NCI-H1105 treated with DMSO at 0.1 percent for 48 hours (cell line): ENCODE results near the gene FAM83G.

Source experiments
- DNase-seq: peaks from one replicate; lab custom pipeline; 2025; lab: John Stamatoyannopoulos, UW

Gene FAM83G

DNA sequence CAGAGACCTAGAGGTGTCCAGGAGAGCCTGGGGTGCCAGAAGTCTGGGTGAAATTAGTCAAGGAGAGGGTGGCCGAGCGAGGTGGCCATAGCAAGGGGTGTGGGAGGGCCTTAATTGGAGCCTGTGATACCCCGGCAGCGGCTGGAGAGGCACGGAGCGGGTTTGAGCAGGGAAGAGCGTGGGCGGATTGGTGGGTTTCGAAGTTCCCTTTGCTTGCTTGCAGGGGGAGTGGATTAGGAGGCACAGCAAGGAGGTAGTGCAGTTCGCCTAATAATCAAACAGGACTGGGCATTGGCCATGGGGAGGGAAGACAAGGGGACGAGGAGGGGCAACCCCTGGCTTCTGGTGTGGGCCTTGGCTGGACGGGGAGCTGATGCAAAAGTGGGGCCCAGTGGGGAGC lies 5.4 kb upstream of the FAM83G start:
- DNase-seq: no peak

DNA sequence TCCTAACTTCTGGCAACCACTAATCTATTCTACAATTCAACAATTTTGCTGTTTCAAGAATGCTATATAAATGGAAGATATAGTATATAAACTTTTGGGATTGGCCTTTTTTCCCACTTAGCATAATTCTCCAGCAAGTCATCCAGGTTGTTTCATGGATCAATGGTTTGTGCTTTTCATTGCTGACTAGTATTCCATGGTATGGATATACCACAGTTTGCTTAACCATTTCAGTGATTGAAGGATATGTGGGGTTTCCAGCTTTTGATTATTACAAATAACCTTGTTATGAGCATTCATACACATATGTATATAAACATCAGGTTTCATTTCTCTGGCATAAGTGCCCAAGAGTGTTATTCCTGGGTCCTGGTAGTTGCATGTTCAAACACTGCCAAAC lies 2.1 kb upstream of the FAM83G start:
- DNase-seq: no peak

DNA sequence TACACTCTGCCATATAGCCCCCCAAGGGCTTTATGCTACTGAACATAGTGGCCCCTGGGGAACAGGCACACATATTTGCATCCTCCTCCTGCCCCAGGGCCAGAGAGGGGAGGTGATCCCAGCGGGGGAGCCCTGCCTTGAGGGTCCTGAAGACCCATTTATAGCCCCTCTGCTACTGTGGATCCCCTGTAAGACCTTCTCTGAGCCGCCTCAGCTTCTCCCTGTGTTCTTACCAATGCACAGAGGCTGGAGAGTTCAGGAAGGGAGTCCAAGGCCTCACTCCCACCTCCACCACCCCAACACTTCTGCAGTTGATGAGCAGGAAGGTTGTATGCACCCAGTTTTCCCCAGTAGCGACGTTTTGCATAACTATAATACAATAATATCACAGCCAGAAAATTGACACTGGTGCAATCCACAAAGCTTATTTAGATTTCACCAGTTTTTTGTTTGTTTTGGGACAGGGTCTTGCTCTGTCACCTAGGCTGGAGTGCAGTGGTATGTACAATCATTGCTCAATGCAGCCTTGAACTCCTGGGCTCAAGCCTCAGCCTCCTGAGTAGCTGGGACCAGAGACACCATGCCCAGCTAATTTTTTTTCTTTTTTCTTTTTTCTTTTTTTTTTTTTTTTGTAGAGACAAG lies 1.3 kb upstream of the FAM83G start:
- no peak for DNase-seq

DNA sequence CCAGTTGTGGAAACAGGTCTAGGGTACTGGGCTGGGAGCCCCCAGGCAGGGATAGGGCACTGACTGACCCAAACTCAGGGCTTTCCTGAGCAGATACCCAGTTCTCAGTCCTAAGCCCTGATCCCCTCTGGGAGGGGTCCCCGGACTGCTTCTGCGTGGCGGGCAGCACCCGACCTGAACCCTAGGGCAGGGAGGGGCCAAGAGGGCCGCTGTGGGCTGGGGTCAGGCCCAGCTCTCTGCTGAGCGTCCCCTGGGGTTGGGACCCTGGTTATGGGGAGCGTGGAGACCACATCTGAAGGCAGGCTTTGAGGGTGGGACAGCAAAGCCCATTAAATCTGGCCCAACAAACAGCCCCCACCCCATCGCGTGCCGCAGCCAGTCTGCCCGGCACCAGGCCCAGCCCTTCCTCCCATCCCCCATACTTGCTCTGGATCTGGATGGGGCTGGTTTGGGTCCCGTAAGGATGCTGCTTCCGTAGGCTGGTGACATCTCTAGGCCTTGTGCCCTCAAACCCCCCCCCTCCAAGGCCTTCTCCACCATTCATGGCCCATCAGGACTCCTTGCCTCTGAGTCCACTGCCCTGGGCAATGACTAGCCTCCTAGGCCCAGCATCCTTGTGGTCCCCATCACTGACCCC lies 691 bp upstream of the FAM83G start:
- no peak for DNase-seq

DNA sequence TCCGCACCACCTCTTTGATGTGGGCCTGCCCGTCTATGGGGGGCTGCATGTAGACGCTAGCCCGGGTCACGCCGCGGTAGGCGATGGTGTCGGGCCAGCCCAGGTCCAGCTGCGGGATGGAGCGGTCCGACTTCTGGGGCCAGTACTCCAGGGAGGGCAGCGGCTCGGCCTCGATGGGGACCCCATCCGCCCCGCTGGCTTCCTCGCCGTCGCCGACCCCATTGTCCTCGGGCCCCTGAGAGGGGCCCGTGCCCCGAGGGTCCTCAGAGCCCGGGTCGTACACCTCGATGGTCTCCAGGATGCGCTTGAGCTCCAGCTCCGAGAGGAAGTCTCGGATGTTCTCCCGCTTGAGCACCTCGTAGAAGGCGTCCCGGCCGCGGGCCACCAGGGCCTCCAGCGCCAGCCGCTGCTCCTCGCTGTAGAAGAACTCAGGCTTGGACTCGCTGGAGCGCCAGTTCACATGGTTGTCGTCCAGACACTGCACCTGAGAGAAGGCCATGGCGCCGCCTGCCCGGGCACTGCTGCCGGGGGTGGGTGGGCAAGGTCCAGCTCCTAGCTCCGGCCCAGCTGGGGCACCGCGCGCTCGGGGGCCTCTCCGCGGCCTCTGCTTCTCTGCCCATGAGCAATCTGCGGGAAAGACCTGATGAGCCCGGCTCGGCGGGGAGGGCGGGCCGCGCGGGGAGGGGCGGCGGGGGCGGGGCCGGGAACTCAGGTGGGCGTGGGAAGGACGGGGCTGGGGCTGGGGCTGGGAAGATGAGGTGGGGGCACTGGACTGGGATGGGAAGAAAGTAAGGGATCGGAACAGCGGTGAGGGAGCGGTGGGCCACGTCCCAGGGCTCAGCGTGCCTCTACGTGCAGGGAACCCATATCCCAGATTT lies 782 bp downstream of the FAM83G start:
- no peak for DNase-seq

DNA sequence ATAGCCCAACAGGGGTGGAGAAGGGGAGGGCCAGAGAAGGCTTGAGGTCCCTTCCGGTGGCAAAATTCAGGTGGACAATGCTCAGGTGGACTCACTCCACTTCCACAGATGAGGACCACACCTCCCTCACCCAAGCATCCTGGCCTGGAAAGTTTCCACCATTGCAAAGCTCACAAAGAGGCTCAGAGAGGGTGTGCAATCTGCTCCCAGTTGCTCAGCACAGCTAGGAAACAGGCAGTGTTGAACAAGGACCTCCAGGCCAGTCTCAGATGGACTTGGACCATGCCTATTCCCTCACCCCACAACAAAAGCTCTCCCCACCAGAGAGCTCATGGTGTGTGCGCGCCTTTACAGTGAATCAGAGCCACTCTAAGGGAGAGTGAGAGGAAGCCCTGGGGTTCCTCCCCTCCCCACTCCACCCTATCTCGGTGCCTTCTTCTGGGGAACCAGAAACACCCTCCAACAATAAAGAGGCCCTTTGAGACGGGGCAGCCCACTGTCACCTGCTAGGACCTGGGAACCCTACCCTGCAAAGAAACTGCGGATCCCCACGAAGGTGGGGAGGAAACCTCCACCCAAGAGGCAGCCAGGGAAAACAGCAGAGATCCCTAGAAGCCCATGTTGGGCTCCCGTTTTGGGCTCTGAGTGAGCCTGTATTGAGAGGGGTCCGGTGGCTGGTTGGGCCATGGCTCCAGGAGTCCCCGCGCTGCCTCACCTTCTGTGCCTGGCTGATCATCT lies 1.6 kb downstream of the FAM83G start:
- no peak for DNase-seq

DNA sequence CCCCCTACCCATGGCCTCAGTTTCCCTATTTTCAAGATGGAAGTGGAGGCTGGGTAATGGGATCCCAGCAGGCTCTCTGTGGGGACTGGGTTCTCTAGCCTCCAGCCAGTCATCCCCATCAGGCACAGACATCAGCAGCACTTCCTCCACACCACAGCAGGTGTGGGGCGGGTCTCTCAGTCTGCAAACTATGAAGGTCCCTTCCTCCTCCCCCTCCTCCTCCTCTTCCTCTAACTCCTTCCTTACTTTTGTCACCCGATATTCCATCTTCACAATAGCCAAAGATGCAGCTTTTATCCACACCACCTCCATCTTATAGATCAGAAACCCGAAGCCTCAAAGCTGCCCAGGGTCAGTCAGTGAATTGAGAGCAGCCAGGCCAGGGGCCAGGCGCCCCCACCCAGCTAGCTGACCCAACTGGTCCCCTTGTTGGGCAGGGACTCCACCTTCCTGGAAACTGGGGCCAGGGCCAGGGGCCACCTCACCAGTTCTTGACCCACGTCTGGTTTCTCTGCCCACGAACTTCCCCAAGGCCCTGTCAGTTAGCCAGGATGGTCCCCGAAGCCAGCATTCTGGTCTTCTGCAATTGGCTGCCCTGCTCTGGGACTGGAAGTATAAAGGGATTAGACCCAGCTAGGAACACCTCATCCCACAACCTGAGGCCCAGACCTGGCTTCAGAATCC lies 2.5 kb downstream of the FAM83G start:
- DNase-seq: no peak

DNA sequence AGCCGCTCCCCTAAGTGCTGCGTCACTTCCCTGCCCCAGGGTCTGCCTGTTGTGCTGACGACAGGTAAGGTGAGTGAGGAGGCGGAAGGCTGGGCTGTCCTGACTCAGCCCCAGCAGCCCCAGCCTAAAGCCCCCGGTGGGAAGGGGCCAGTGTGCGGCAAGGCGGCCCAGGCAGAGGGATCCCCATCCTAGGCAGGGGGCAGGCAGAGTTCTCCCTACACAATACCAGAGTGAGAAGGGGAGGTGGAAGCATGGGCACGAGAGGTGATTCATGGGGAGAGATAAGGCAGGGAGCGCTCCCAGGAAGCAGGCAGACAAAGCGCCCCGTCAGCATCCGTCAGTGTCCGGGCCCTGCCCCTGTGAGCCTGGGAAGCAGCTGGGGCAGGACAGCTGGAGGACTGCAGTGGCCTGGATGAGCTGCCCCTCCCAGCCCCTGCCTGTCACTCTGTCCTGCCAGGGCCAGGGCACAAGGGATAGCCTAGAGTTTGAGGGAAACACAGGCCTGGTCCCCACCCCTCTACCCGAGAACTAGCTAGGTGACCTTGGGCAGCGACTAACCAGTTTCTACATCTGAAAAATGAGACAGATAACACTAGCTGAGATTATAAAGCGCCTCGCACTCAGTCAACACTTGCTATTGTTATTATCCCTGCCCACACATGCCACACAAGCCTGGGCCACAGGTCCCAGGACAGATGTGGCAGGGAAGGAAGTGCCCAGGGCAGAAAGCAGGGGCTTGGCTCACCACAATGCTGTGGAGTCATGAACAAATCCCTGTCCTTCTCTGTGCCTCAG lies 3.8 kb downstream of the FAM83G start:
- DNase-seq: no peak

DNA sequence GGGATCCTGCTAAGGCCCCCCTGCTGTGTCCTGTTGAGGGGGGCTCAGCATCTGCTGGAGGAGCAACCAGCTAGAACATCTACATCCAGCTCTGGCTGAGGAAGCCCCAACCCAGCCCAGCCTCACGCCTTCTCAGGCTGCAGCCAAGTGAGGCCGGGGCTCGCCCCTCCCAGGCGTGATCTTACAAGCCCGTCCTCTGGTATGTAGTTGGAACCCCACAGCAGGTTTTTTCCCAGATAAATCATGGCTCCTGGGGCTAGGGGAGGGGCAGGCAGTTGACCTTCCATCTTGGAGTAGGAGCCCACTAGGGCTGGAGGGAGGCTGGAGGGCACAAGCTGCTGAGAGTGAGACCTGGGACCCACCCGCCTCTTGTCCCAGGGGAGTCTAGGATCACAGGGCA lies 4.7 kb downstream of the FAM83G start:
- no peak for DNase-seq

DNA sequence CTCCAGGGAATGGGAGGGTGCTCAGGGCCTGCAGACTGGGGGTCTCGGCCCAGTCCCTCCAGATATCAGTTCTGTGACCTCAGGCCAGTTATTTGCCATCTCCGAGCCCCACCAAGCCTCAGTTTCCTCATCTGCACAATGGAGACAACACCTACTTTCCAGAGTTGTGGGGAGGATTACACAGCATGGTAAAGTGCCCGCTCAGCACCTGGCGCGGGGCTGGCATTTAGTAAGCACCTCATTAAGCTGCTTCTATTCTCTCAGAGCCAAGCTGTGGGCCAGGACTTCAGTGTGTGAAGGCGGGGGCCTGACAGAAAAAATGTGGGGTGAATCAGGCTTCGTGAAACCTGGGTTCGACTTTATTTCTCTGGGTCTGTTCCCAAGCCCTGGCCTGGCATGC lies 5.2 kb downstream of the FAM83G start:
- DNase-seq: no peak

DNA sequence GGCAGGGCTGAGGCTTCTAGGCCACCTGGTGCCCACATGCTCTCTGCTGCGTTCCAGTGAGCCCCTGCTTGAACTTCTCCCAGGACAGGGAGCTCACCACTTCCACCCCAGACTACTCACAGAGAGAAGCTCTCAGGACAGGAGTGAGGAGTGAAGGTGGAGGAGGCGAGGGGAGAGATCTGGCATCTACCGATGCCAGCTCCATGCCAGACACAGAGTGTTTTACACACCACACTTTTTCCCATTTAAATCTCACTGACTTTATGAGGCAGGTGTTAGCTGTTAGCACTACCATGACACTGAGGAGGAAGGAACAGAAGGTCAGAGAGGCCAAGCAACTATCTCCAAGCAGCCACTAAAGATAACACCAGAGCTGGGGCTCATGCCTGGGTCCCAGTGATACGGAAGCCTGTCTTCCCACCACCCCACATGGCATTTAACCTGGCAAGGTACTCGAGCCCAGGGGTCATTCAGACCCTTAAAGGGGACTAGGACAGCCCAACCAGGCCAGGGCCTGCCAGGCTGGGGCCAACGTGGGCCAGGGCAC lies 6.8 kb downstream of the FAM83G start:
- no peak for DNase-seq

DNA sequence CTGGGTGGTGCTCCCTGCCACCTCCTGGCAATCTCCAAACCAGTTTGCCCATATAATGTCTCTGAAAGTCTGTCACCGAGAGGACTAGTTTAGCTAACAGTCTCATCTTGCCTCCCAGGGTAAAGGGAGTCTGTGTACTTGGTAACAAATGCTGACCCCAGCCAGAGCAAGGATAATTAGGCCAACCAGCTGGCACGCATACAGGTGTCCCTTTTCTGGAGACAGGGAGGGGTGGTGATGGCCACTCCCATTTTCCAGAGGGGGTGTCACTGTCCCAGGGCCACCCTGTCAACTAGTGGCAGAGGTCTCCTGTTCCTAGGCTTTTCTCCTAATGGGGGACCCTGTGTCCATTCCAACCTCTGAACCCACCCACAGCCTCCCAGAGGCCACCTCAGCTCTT lies 8.1 kb downstream of the FAM83G start:
- DNase-seq: no peak

DNA sequence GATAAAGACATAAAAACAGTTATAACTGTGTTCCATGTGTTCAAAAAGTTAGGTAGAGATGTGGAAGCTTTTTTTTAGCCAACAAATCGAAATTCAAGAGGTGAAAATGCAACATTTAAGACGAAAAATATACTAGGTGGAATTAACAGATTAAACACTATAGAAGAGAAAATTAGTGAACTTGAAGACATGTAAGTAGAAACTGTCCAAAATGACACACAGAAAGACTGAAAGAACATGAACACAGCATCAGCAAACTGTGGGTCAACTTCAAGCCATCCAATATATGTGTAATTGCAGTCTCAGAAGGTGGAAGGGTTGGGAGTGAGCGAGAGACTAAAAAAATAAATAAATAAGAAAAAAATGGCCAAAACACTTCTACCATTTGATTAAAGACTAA lies 9.3 kb downstream of the FAM83G start:
- DNase-seq: no peak

DNA sequence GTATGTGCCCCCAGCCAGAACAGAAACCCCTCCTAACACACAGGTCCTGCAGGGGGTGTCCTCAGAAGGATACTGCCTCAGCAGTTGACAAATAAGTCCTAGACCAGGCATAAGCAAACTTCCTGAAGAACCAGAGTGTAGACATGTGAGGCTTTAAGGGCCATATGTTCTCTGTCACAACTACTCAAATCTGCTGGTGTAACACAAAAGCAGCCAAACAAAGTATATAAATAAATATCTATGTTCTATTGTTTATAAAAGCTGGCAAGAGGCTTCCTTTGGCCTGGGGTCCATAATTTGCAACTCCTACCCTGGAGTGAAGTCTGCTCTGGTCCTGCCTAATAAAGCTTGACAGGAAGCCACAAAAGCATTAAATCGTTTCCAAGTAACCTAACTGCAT lies 9.9 kb downstream of the FAM83G start:
- DNase-seq: no peak

DNA sequence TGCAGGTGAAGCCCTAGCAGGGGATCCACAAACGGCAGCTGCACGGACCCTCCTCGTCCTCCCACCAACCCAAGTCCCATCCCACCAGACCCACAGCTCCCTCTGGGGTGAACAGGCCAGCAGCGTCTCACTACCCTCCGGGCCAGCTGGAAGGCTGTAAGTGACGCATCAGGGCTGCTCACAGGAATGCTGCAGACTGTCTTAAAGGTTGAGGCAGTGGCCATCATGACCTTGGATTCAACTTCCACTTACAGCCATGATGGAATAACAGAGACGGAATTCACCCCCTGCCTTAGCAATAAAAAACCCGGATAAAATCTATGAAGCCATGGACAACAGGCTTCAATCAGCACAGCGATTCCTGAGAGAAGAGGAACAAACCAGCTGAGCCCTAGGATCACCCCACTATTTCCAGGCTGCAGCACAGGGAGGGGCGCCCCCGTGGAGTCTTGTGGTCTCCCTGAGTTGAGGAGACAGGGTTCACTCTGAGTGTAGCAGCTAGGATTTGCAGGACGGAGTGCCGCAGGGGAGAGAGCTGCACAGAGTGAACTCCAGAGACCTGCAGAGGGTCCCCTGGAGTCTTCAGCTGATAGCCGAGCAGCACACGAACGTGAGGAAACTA lies 10.5 kb downstream of the FAM83G start:
- no peak for DNase-seq

DNA sequence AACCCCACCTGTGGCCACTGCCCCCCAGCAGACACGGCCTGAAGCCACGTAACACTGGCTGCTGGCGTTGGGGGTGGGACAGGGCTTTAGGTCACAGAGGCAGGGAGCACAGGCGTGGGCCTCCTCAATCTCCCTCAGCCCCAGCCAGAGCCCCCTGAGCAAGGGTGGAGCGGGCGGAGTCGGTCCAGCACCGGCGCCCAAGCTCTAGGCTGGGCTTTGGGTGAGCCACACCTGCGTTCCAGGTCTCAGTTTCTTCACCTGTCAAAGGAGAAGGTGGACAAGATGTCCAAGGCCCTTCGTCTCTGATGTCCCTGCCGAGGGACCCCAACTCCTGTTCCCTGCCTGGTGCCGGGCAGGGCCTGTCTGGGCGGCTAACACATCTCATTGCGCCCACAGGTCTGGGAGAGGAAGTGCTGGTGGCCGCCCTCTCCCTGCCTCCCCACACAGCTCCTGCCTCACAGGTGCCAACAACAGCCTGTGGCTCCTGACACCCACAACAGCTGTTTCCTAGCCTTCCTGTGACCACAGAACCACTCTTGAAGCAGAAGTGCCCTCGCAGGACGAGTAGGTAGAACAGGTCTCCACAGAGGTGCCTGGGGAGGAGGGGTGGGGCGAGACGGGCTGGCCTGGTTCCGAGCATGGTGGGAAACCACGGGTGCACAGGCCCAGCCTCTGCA lies 12.0 kb downstream of the FAM83G start:
- DNase-seq: no peak

DNA sequence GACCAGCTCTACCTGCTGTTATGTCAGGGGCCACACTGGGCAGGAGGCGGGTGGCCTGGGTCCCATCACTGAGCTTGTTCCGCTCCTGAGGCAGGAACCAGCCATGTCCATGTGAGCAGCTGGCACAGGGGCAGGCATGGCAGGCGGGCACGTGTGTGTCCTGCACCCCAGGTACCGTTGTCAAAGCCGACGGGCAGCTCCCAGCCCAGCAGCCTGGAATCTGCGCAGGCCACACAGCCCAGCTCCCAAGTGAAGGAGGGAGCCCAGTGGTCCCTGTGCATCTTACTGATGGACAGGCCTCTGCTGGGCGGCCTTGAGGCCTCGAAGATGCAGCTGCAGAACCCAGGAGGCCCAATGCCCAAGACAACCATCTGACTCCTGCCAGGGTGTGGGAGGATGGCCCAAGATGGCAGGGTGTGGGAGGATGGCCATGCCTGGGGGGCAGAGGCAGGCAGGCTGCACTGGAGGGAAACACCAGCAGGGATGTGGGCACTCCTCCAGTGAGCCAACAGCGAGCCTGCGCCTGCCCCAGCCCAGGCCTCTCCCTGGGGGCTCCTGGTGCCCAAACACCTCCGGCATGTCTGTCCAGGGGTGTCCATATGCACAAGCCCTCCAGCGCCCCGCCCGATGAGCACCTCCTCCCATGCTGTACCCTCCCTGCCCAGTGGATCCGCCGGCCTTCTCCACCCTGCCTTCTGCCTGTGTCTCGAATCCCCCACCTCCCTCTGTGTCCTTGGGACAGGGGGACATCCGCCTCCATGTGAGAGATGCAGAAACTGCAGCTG lies 12.8 kb downstream of the FAM83G start:
- no peak for DNase-seq

DNA sequence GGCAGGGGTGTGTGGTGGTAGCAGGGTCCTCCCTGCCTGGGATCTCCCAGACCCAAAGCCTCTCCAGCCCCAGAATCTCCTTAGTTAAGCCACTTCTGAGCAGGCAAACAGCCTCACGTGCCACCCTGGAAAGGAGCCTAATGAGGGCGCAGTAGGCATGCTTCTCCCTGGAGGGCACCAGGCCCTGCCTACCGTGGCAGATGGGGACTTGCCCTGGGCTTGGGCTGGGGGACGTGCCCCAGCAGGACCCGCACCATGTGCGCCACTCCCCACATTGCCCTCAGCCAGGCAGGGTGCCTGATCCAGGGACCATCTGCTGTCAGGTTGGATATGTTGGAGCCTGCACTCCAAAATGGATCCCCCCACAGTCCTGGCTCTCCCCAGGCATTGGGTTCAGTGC lies 14.2 kb downstream of the FAM83G start:
- DNase-seq: no peak
